GM12891 (cell line): Measurements from ENCODE around the gene GOLGA2.

Experiments used
- DNase-seq: peaks from one replicate; pipeline ENCODE4 v3.0.0; 2011; ENCODE audit warnings: low spot score; ENCODE audit not compliant: insufficient read length
- FAIRE-seq: peaks from 2 replicates; lab custom pipeline; 2011; peaks lifted over from hg19 to GRCh38; lab: Jason Lieb, UNC
- PAX5 ChIP-seq: IDR thresholded peaks from 2 replicates; pipeline ENCODE4 v1.6.1; 2011; ENCODE audit warnings: low read length, moderate library complexity, mild to moderate bottlenecking; ENCODE audit not compliant: insufficient read depth, severe bottlenecking
- POLR2A ChIP-seq: IDR thresholded peaks from 2 replicates; pipeline ENCODE4 v1.6.1; 2011; ENCODE audit warnings: low read depth, low read length, control low read depth
- POLR2AphosphoS5 ChIP-seq: IDR thresholded peaks from 2 replicates; pipeline ENCODE4 v1.6.1; 2011; ENCODE audit warnings: low read depth, low read length, control low read depth
- POU2F2 ChIP-seq: IDR thresholded peaks from 2 replicates; pipeline ENCODE4 v1.6.1; 2011; ENCODE audit warnings: low read depth, mild to moderate bottlenecking, control low read depth, low read length, moderate library complexity
- SPI1 ChIP-seq: IDR thresholded peaks from 2 replicates; pipeline ENCODE4 v1.6.1; 2011; ENCODE audit warnings: low read depth, low read length, control low read depth
- TAF1 ChIP-seq: IDR thresholded peaks from 2 replicates; pipeline ENCODE4 v1.6.1; 2011; ENCODE audit warnings: low read depth, low read length, control low read depth

GOLGA2 gene

GRCh38 chr9:128276574-128277270, 915 bp upstream of the GOLGA2 start:
- no peak for TF ChIP-seq TAF1
- no peak for TF ChIP-seq POLR2AphosphoS5
- TF ChIP-seq PAX5, result no peak
- TF ChIP-seq SPI1, result no peak
- no peak for TF ChIP-seq POU2F2
- TF ChIP-seq POLR2A, result no peak
- DNase-seq (no peak), FAIRE-seq (no peak)

GRCh38 chr9:128276008-128276573, 284 bp upstream of the GOLGA2 start, which contains the start of gene SWI5:
SWI5 (plus strand) TSS chr9:128276276.
- TF ChIP-seq POLR2AphosphoS5 (peak; percentile 95), POU2F2 (0 out of 2 replicates have a peak, but pooled peaks have one; percentile 55), TAF1 (peak; percentile 79), PAX5 (no peak), SPI1 (peak; percentile 58), POLR2A (peak; percentile 97)
- peak; percentile 97 for DNase-seq
- peak; percentile 98 for FAIRE-seq

GRCh38 chr9:128274245-128274644, 1.6 kb downstream of the GOLGA2 start:
- DNase-seq, result no peak
- FAIRE-seq, result no peak
- TF ChIP-seq POU2F2 (no peak), TAF1 (no peak), POLR2AphosphoS5 (no peak), PAX5 (no peak), POLR2A (no peak), SPI1 (no peak)

GRCh38 chr9:128271512-128271911, 4.3 kb downstream of the GOLGA2 start:
- no peak for TF ChIP-seq POLR2A
- no peak for TF ChIP-seq TAF1
- no peak for TF ChIP-seq POU2F2
- no peak for TF ChIP-seq SPI1
- no peak for TF ChIP-seq POLR2AphosphoS5
- no peak for TF ChIP-seq PAX5
- DNase-seq (no peak), FAIRE-seq (no peak)

GRCh38 chr9:128271112-128271511, 4.7 kb downstream of the GOLGA2 start:
- FAIRE-seq, result no peak
- no peak for DNase-seq

GRCh38 chr9:128266868-128267590, 8.8 kb downstream of the GOLGA2 start:
- TF ChIP-seq POU2F2 (no peak), TAF1 (no peak), PAX5 (no peak), SPI1 (no peak), POLR2AphosphoS5 (no peak), POLR2A (no peak)
- FAIRE-seq, result no peak
- DNase-seq, result no peak

More at GRCh38 chr9:128271112-128271511, 4.7 kb downstream of the GOLGA2 start:
- TF ChIP-seq PAX5 (no peak), POU2F2 (no peak)

- DNase-seq (no peak), FAIRE-seq (no peak)
- TF ChIP-seq PAX5 (no peak), TAF1 (no peak), POU2F2 (no peak), POLR2AphosphoS5 (no peak), POLR2A (no peak), SPI1 (no peak)
Observed at GRCh38 chr9:128265348-128265847, 10.4 kb downstream of the GOLGA2 start.

- DNase-seq (no peak), FAIRE-seq (no peak)
- no peak for TF ChIP-seq SPI1
- TF ChIP-seq POLR2AphosphoS5, result no peak
- no peak for TF ChIP-seq POU2F2
- TF ChIP-seq TAF1, result no peak
- no peak for TF ChIP-seq PAX5
- no peak for TF ChIP-seq POLR2A
Observed at GRCh38 chr9:128262687-128263086, 13.1 kb downstream of the GOLGA2 start.

GRCh38 chr9:128260340-128260739, 15.5 kb downstream of the GOLGA2 start:
- FAIRE-seq (no peak), DNase-seq (no peak)
- TF ChIP-seq PAX5 (no peak), POLR2A (no peak), POU2F2 (no peak), SPI1 (no peak), TAF1 (no peak), POLR2AphosphoS5 (no peak)
